KOPT-K1 (cell line): ENCODE measurements around the gene KRABD2.
"Not testable (repeated sequence)": the region's sequence is repeated elsewhere in the genome, so short reads cannot be mapped to it uniquely, and the experiment has no call there.

Experiments
- H3K27ac ChIP-seq: fragments of 200-600 bp; sonication (generic); 2 replicates; pipeline ENCODE4 v1.5.1; 2016; ENCODE audit warnings: antibody characterized with exemption, mild to moderate bottlenecking, low read depth, low read length; ENCODE audit not compliant: poor library complexity, severe bottlenecking
- H3K36me3 ChIP-seq: fragments of 200-600 bp; sonication (generic); 2 replicates; pipeline ENCODE4 v1.5.1; 2017; ENCODE audit warnings: antibody characterized with exemption, mild to moderate bottlenecking, low read length, moderate library complexity; ENCODE audit not compliant: insufficient read depth
- H3K9me3 ChIP-seq: fragments of 200-600 bp; sonication (generic); 2 replicates; pipeline ENCODE4 v1.5.1; 2017; ENCODE audit warnings: antibody characterized with exemption, low read length, mild to moderate bottlenecking; ENCODE audit not compliant: insufficient read depth, poor library complexity, severe bottlenecking

KRABD2 gene

GRCh38 chr17:8382052-8382879, 5.8 kb upstream of the KRABD2 start:
- H3K9me3 ChIP-seq: no peaks in the 10 kb centered on the region
- H3K36me3 ChIP-seq: peaks cover 49% of the 10 kb centered on the region
- peak overlapping the region; percentile 98 for H3K27ac ChIP-seq

- Histone ChIP-seq H3K9me3 (no peaks in the 10 kb centered on the region), H3K36me3 (peaks cover 62% of the 10 kb centered on the region), H3K27ac (no peak overlapping the region)
Measured at GRCh38 chr17:8380049-8380448, 3.5 kb upstream of the KRABD2 start.

- H3K36me3 ChIP-seq: peaks cover 62% of the 10 kb centered on the region
- not testable (repeated sequence) for H3K9me3 ChIP-seq, H3K27ac ChIP-seq
Measured at GRCh38 chr17:8378117-8378516, 1.6 kb upstream of the KRABD2 start.

- Histone ChIP-seq H3K9me3 (no peaks in the 10 kb centered on the region), H3K36me3 (peaks cover 62% of the 10 kb centered on the region), H3K27ac (peak overlapping the region; percentile 80)
Measured at GRCh38 chr17:8377422-8377821, 918 bp upstream of the KRABD2 start.

GRCh38 chr17:8375738-8376259, 705 bp downstream of the KRABD2 start:
- peak overlapping the region; percentile 80 for H3K27ac ChIP-seq
- no peaks in the 10 kb centered on the region for H3K9me3 ChIP-seq
- peaks cover 55% of the 10 kb centered on the region for H3K36me3 ChIP-seq

GRCh38 chr17:8373856-8374255, 2.6 kb downstream of the KRABD2 start:
- H3K27ac ChIP-seq, H3K9me3 ChIP-seq: not testable (repeated sequence)
- peaks cover 48% of the 10 kb centered on the region for H3K36me3 ChIP-seq

- Histone ChIP-seq H3K27ac (no peak overlapping the region), H3K36me3 (peaks cover 42% of the 10 kb centered on the region), H3K9me3 (no peaks in the 10 kb centered on the region)
Measured at GRCh38 chr17:8372422-8372821, 4.1 kb downstream of the KRABD2 start.

GRCh38 chr17:8371786-8372185, 4.7 kb downstream of the KRABD2 start:
- H3K9me3 ChIP-seq: no peaks in the 10 kb centered on the region
- H3K27ac ChIP-seq: no peak overlapping the region
- peaks cover 36% of the 10 kb centered on the region for H3K36me3 ChIP-seq

GRCh38 chr17:8369944-8370343, 6.6 kb downstream of the KRABD2 start:
- Histone ChIP-seq H3K27ac (no peak overlapping the region), H3K36me3 (peaks cover 27% of the 10 kb centered on the region; the same call in 1 of the 2 replicates), H3K9me3 (no peaks in the 10 kb centered on the region)

- no peaks in the 10 kb centered on the region for H3K9me3 ChIP-seq
- H3K27ac ChIP-seq: no peak overlapping the region
- H3K36me3 ChIP-seq: peaks cover 27% of the 10 kb centered on the region; the same call in 1 of the 2 replicates
Measured at GRCh38 chr17:8368193-8368592, 8.3 kb downstream of the KRABD2 start.

- Histone ChIP-seq H3K27ac (no peak overlapping the region), H3K36me3 (peaks cover 21% of the 10 kb centered on the region; the same call in 1 of the 2 replicates), H3K9me3 (no peaks in the 10 kb centered on the region)
Measured at GRCh38 chr17:8366231-8366630, 10.3 kb downstream of the KRABD2 start.

GRCh38 chr17:8365143-8365542, 11.4 kb downstream of the KRABD2 start:
- Histone ChIP-seq H3K27ac (no peak overlapping the region), H3K9me3 (no peaks in the 10 kb centered on the region), H3K36me3 (peaks cover 21% of the 10 kb centered on the region; the same call in 1 of the 2 replicates)

- no peaks in the 10 kb centered on the region for H3K9me3 ChIP-seq
- H3K36me3 ChIP-seq: no peaks in the 10 kb centered on the region; the same call in 1 of the 2 replicates
- H3K27ac ChIP-seq: no peak overlapping the region
Measured at GRCh38 chr17:8362651-8363332, 13.7 kb downstream of the KRABD2 start.

GRCh38 chr17:8360751-8361150, 15.8 kb downstream of the KRABD2 start:
- Histone ChIP-seq H3K9me3 (no peaks in the 10 kb centered on the region), H3K27ac (no peak overlapping the region), H3K36me3 (no peaks in the 10 kb centered on the region; the same call in 1 of the 2 replicates)

GRCh38 chr17:8360260-8360659, 16.2 kb downstream of the KRABD2 start:
- no peaks in the 10 kb centered on the region; the same call in 1 of the 2 replicates for H3K36me3 ChIP-seq
- H3K9me3 ChIP-seq: no peaks in the 10 kb centered on the region
- no peak overlapping the region for H3K27ac ChIP-seq
